ENCODE results near the gene TMTC2. TPM values are rescaled to one million over a fixed set of nuclear protein-coding genes. Genes with fewer than 3 reads are reported as not detected.

The TMTC2 gene
- total RNA-seq, 1 donor from 2014 or later: 12.3 TPM

DNA sequence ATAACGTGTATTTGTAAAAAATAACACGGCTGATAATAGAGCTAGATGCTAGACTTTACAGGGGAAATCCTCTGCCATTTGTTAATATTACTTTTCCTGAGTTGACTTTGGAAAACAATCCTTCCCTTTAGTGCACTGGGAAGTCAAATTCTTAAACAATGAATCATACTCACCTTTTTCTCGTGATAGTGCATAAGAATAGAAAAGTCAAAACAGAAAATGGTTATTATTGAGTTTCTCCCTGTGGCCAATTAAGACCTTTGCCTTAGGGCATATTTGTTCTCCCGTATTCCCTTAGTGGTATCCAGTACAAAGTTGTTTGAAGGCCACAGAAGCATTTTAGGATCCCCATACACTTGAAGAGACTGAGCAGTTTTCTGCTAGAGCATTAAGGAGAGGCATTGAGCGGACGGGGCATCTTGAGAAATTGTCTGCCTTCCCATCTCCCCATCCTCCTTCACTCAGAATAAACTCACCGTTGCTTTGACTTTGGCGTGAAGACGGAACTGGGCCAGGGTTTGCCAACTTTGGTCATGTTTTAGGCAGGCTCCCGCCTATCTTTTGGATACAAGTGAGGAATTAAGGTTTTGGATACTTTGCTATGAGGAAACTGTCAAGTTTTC is 171.3 kb downstream of the TMTC2 start:
- Mint-ChIP-seq H3K9me3 (peaks cover 4% of the 10 kb centered on the region), H3K36me3 (ENCODE audit: low read depth) (peaks cover 8% of the 10 kb centered on the region), H3K4me1 (peaks cover 19% of the 10 kb centered on the region), H3K27me3 (ENCODE audit: low read depth) (no peaks in the 10 kb centered on the region), H3K27ac (ENCODE audit: unreplicated experiment) (peak overlapping the region; percentile 4), H3K4me3 (no peak overlapping the region)
- no peak for DNase-seq (ENCODE audit: low read depth, low spot score)
- TF ChIP-seq, protein P1, sequence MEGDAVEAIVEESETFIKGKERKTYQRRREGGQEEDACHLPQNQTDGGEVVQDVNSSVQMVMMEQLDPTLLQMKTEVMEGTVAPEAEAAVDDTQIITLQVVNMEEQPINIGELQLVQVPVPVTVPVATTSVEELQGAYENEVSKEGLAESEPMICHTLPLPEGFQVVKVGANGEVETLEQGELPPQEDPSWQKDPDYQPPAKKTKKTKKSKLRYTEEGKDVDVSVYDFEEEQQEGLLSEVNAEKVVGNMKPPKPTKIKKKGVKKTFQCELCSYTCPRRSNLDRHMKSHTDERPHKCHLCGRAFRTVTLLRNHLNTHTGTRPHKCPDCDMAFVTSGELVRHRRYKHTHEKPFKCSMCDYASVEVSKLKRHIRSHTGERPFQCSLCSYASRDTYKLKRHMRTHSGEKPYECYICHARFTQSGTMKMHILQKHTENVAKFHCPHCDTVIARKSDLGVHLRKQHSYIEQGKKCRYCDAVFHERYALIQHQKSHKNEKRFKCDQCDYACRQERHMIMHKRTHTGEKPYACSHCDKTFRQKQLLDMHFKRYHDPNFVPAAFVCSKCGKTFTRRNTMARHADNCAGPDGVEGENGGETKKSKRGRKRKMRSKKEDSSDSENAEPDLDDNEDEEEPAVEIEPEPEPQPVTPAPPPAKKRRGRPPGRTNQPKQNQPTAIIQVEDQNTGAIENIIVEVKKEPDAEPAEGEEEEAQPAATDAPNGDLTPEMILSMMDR (conservative IDR thresholded peaks at IDR 0.05): no peak

- H3K4me3 Mint-ChIP-seq: no peak overlapping the region
- H3K4me1 Mint-ChIP-seq: peaks cover 19% of the 10 kb centered on the region
- no peak overlapping the region for H3K27ac Mint-ChIP-seq (ENCODE audit: unreplicated experiment)
- H3K9me3 Mint-ChIP-seq: peaks cover 4% of the 10 kb centered on the region
- no peak for DNase-seq (ENCODE audit: low read depth, low spot score)
- TF ChIP-seq, protein P1 (conservative IDR thresholded peaks at IDR 0.05): no peak
- H3K27me3 Mint-ChIP-seq (ENCODE audit: low read depth): no peaks in the 10 kb centered on the region
- peaks cover 8% of the 10 kb centered on the region for H3K36me3 Mint-ChIP-seq (ENCODE audit: low read depth)
Observed at GRCh38 chr12:82858534-82858917, 171.8 kb downstream of the TMTC2 start.

- Mint-ChIP-seq H3K4me1 (peaks cover 22% of the 10 kb centered on the region), H3K36me3 (ENCODE audit: low read depth) (peaks cover 14% of the 10 kb centered on the region), H3K27ac (ENCODE audit: unreplicated experiment) (no peak overlapping the region), H3K27me3 (ENCODE audit: low read depth) (no peaks in the 10 kb centered on the region), H3K4me3 (no peak overlapping the region), H3K9me3 (peaks cover 6% of the 10 kb centered on the region)
- TF ChIP-seq, protein P1 (conservative IDR thresholded peaks at IDR 0.05): no peak
- DNase-seq (ENCODE audit: low read depth, low spot score): no peak
Observed at GRCh38 chr12:82862069-82862841, 175.5 kb downstream of the TMTC2 start.

- H3K27ac Mint-ChIP-seq (ENCODE audit: unreplicated experiment): no peak overlapping the region
Observed at GRCh38 chr12:82862876-82863649, 176.4 kb downstream of the TMTC2 start.

DNA sequence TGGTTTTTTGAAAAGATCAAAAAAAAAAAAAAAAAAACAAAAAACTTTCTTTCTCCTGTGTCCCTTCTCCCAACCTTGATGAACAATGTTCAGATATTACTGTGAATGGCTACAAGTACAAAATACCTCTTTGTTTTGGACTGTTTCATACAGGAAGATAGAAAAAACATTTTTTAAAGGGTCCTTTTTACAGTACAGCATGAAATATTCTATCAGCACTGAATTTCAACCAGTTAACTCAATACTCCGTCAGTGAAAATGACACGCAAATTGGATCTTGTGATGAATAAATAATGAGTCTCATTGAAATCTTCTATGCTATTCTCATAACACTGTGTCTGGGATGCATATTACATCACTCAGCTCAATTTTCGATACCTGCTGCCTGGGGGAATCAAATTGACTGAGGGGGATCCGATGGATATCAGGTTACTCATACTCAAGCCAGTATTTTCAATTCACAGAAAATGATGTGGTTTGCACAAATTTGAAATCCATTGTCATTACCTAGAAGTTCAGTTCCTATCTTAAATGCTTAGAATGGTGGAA is 179.6 kb downstream of the TMTC2 start:
- Mint-ChIP-seq H3K4me3 (no peak overlapping the region), H3K36me3 (ENCODE audit: low read depth) (peaks cover 9% of the 10 kb centered on the region), H3K4me1 (peaks cover 38% of the 10 kb centered on the region), H3K27me3 (ENCODE audit: low read depth) (no peaks in the 10 kb centered on the region), H3K27ac (ENCODE audit: unreplicated experiment) (no peak overlapping the region), H3K9me3 (peaks cover 6% of the 10 kb centered on the region)
- TF ChIP-seq, protein P1 (conservative IDR thresholded peaks at IDR 0.05): no peak
- DNase-seq (ENCODE audit: low read depth, low spot score): no peak

More at GRCh38 chr12:82862876-82863649, 176.4 kb downstream of the TMTC2 start:
- peaks cover 18% of the 10 kb centered on the region for H3K4me1 Mint-ChIP-seq
- TF ChIP-seq, protein P1 (conservative IDR thresholded peaks at IDR 0.05): no peak
- peaks cover 6% of the 10 kb centered on the region for H3K9me3 Mint-ChIP-seq
- peaks cover 13% of the 10 kb centered on the region for H3K36me3 Mint-ChIP-seq (ENCODE audit: low read depth)
- DNase-seq (ENCODE audit: low read depth, low spot score): no peak
- H3K27me3 Mint-ChIP-seq (ENCODE audit: low read depth): no peaks in the 10 kb centered on the region
- no peak overlapping the region for H3K4me3 Mint-ChIP-seq

All from neural crest cell (in vitro differentiated cells).